OCI-LY3 (cell line): Measurements from ENCODE around the gene HJURP.

Source experiments
- EZH2phosphoT487 ChIP-seq: fragments of 200-600 bp; shearing (Covaris generic); IDR thresholded peaks from 2 replicates; pipeline ENCODE4 v1.6.1; 2018; ENCODE audit warnings: antibody characterized with exemption, mixed run types, low read depth
- TF ChIP-seq, protein P1 (sequence below): fragments of 200-600, 300-600 bp; sonication (generic); IDR thresholded peaks from 2 replicates; pipeline ENCODE4 v1.5.1; 2014; ENCODE audit warnings: antibody characterized with exemption, low read length, low read depth

DNA sequence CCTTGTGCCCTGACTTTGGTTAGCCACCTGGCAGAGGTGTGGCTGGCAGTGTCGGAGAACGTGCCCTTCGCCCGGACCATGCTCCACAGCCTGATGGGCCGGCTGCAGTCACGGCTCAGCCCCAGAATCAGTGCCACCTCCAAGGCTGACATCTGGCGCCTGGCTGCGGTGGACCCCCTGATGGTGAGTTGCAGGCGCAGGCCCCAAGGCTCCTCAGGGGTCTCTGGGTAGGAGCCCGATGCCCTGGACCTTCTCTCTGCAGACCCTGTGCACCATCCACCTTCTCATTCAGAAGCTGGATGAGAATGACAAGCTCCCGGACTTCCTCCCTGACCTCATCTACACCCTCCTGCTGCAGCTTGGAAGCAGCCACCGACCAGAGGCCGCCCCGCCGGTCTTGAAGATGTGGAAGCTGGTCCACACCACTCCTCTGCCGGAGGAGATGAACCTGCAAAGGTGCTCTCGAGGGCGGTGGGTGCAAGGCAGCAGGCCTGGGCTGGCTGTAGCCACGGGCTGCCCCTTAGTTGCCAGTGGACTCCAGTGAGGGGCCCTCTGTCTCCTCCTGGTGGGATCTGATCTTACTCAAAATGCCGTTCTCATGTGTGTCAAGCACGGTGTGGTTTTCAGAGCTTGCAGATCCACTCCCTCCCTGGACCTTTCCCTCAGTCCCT is 32.1 kb downstream of the HJURP start:
- TF ChIP-seq, protein P1, sequence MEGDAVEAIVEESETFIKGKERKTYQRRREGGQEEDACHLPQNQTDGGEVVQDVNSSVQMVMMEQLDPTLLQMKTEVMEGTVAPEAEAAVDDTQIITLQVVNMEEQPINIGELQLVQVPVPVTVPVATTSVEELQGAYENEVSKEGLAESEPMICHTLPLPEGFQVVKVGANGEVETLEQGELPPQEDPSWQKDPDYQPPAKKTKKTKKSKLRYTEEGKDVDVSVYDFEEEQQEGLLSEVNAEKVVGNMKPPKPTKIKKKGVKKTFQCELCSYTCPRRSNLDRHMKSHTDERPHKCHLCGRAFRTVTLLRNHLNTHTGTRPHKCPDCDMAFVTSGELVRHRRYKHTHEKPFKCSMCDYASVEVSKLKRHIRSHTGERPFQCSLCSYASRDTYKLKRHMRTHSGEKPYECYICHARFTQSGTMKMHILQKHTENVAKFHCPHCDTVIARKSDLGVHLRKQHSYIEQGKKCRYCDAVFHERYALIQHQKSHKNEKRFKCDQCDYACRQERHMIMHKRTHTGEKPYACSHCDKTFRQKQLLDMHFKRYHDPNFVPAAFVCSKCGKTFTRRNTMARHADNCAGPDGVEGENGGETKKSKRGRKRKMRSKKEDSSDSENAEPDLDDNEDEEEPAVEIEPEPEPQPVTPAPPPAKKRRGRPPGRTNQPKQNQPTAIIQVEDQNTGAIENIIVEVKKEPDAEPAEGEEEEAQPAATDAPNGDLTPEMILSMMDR = no peak
- TF ChIP-seq EZH2phosphoT487 = no peak
